HCEC 1CT (cell line): ENCODE data around the gene MS4A10.
"Not testable (repeated sequence)": the region's sequence is repeated elsewhere in the genome, so short reads cannot be mapped to it uniquely, and the experiment has no call there.

Source experiments
- DNase-seq: peaks from one replicate; pipeline ENCODE4 v3.0.0-alpha.2; 2017

MS4A10 gene

DNA sequence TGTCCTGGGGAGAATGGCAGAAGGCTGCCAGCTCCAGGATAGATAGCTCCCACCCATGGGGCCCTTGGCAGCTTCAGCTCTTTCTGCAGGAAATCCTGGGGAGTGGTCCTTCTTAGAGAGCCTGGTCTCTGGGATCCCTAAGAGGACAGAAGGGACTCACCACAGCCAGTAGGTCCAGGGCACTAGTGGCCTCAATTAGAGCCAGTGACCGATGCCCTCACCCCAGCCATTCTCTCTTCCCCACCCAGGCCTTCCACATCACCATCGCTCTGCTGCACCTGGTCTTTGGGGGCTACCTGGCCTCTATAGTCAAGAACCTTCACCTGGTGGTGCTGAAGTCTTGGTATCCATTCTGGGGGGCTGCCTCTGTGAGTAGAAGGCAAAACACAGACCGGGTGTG lies 5.6 kb downstream of the MS4A10 start:
- DNase-seq: no peak

DNA sequence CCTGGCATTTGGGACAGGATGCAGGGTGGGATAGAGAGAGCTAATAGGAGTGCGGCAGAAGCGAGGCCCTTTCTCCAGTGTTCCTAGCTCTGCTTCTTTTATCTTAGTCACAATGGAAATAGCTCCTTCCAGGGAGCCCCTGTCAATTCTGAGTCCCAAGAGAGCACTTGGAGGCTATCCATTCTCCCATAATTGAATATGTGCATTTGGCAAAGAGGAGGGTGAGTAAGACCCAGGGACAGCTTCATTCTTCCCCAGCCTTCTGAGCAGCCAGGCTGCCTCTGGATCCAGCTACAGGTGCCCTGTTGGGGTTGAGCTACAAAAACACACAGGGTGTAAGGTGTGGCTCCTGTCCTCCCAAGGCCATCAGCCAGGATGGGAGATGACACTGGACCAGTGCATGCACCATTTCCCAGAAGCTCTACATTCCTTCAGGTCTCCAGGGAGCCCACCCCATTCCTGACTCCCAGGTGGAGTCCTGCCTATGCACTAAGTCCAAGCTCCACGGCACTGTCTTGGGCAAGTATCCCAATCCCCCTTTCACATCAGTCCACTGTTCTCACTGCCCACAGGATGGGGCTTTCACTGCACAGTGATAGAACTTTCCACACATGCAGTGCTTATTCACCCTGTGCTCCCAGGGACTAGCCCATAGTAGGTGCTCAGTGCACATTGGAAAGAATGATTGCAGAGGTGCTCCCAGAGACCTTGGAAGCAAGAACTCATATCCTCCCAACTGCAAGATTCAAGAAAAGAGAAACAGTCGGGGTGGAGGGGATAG lies 6.2 kb downstream of the MS4A10 start:
- DNase-seq: no peak

DNA sequence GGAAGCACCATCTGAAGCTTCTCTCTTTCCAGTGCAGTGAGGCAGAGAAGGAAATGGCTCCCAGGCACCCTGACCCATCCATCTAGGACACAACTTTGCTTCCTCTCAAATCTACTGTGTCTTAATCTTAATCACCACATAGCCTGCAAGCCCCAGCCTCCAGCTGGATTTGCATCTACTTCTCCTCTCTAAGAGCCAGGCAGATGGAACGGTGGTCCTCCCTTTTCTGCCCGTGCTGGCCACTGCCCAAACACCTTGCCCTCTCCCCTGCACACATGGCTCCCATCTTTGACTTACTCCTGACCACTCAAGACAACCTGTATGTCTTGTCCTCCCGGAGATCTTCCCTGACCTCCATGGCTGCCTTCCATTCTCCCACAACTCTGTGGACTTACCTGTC lies 7.4 kb downstream of the MS4A10 start:
- no peak for DNase-seq

DNA sequence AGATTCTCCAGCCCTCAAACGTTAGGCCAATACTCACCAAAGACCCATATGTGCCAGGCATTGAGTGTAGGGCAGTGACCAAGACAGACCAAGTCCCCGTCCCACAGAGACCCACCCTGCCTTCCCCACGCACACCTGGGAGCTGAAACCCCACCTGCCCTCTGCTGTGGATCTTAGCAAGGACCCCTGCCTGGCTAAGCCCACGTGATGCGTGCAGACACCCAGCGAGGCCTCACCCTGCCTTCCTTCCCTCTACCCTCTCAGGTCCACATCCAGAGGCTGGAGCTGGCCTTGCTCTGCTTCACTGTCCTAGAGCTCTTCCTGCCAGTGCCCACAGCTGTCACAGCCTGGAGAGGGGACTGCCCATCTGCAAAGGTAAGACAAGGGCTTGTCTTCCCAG lies 10.2 kb downstream of the MS4A10 start:
- DNase-seq: no peak

DNA sequence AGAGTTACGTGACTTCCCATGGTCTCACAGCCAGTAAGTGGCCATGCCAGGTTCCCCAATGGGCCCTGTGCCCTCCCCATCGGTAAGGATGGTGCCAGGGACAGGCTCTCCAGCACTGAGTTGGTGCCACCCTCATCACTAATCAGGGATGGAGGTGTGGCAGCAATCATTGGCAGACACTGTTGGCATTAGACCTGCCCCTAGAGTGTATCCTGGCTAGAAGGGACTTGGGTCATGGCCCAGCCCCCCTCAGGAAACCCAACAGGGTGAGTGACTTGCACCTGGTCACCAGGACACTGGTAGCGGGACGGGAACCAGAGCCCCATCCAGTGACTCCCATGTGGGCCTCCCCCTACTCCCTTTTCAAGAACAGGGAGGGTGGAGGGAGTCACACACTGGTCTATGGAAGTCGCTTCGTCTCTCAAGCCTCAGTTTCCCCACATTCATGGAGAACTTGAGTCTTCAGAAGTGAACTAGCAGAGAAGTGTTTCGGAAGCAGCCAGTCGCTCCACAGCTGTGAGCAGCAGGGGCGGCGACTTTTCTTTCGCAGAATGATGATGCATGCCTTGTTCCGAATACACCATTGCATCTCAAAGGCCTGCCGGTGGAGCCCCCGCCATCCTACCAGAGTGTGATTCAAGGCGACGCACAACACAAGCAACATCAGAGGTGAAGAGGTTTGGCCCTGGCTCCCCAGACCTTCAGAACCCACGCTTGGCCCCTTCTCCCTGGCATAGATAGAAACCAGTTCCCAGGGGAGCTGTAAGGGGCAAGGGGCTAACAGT lies 12.9 kb downstream of the MS4A10 start:
- DNase-seq: no peak

GRCh38 chr11:60798631-60799030 lies 13.5 kb downstream of the MS4A10 start:
- DNase-seq: no peak

- no peak for DNase-seq
Measured at GRCh38 chr11:60801194-60801593, 16.1 kb downstream of the MS4A10 start.

GRCh38 chr11:60803273-60803936 lies 18.3 kb downstream of the MS4A10 start:
- no peak for DNase-seq

- no peak for DNase-seq
Measured at GRCh38 chr11:60809249-60809648, 24.1 kb downstream of the MS4A10 start.

GRCh38 chr11:60809691-60810090 lies 24.6 kb downstream of the MS4A10 start:
- no peak for DNase-seq

- DNase-seq: no peak
Measured at GRCh38 chr11:60810151-60810550, 25.0 kb downstream of the MS4A10 start.

DNA sequence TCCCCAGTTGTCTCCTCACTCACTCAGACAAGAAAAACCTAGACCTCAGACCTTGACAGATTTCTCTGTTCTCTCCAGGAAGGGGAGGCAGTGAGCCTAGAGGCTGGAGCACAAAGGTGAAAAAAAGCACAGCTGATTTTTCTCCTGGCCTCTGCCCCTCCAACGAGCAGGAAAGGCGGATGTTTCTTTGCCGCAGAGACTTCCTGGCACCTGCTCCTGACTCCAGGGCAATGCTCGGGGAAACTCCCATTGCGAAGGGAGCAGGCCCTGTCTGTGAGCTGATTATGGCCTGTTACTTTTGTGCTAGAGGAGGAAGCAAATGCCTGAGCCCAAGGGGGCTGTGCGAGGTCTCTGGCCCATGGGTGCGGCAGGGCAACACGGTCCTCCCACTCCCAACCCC lies 25.4 kb downstream of the MS4A10 start:
- DNase-seq: no peak

DNA sequence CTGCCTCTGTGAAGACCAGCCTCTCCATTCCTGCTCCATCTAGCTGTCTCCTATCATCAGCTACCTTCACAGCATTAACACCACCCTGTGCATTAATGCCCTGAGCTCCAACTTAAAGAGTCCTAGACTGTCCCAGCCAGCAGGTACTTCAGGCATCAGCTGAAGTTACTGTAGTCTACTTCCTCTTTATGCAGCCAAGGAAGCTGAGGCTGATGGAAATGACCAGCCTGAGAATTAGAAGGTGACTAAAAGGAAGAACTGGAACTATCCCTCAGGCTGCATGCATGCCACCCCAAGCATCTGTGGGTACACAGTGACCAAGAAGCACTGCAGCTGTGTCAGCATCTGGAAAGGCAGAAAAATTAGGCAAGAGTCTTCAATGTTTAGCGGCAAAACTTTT lies 28.2 kb downstream of the MS4A10 start:
- DNase-seq: no peak

GRCh38 chr11:60814112-60814511 lies 29.0 kb downstream of the MS4A10 start:
- DNase-seq: no peak

GRCh38 chr11:60816590-60817157 lies 31.5 kb downstream of the MS4A10 start:
- no peak for DNase-seq

DNA sequence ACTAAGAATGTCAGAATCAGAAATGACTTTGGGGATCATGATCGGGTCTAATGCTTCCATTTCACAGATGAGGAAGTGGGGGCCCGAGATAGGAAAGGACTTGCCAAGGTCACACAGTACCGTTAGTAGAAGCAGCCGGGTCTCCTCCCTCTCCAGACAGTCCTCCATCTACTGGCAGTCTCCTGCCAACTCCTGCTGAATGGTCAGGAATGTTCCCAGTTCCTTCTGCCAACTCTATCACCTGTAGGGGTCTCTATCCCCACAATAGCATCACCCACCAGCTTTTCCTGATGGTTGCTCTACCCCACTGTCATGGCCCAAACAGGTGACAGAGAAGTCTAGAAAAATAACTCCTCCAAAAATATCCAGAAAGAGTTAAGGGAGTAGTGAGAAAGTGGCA lies 32.9 kb downstream of the MS4A10 start:
- no peak for DNase-seq

GRCh38 chr11:60821827-60822599 lies 36.9 kb downstream of the MS4A10 start:
- DNase-seq: no peak

- DNase-seq: not testable (repeated sequence)
Measured at GRCh38 chr11:60823745-60824306, 38.7 kb downstream of the MS4A10 start.

GRCh38 chr11:60825118-60825517 lies 40.0 kb downstream of the MS4A10 start:
- no peak for DNase-seq

DNA sequence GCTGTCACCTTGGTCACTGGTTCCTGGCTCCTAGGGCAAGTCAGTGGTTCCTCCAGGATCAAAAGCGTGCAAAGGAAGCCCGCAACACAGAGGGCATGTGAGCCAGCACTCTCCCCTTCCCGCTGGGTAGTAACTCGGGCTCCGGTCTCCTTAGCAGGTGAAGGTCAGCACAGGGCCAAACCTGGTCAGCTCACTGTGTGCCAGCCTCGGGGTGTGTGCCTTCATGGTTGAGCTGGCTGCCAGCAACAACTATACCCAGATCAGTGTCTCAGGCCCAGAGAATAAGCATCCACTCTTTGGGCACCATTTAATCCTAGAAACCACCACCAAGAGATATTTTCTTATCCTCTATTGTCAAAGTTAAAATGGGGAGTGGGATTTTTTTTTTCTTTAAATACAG lies 40.7 kb downstream of the MS4A10 start:
- DNase-seq: no peak

GRCh38 chr11:60830478-60831142 lies 45.5 kb downstream of the MS4A10 start:
- no peak for DNase-seq

DNA sequence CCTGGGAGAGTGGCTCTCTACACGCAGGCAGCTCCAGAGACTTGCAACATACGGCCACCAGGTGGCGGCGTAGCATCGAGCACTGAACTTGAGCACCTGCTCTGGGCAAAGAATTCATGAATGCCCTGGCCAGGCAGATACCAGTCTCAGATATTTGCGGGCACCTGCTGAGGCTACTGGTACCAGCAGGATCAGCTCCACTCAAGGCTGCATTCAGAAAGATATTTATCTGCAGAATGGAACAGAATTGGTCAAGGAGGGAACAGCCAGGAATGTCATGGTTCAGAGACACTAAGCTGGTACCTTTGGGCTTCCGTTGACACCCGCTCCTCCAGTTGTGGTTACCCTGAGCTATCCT lies 46.0 kb downstream of the MS4A10 start:
- DNase-seq: peak; percentile 61
